ENCODE measurements around the gene CADPS.

Gene CADPS

DNA sequence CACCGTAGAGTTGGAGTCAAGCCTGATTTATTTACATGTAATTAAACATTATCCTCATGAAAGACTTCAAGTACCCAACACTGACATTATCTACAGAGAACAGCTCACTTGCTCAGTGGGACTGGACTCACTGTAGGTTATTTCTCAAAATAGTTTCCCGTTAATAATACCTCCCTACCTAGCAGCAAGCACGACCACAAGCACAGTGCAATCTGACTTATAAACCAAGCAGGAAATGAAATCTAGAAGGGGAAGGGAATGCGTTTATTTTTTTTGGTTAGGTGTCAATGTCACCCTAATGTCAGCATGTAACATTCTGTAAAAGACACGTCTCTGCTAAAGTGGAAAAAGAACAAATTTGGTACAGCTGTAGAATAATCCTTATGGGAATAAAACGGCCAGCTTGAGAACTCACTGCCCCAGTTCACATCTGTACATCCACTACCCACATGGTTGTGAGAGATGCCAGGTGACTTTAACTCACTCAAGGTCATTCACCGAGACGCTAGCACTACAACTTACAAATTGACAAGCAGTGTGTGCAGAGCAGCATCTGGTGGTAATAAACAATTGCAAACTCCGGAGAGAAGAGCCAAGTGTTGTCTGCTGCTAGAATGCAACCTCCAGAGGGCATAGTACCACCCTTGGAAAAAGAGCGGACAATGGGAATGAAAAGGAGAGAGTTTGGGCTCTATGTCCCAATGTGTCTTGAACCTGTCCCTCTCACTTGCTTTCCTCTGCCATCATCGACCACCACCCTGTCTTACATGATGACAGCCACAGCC is 242.5 kb downstream of the CADPS start:
- DNase-seq (ENCODE audit: low spot score), result no peak

DNA sequence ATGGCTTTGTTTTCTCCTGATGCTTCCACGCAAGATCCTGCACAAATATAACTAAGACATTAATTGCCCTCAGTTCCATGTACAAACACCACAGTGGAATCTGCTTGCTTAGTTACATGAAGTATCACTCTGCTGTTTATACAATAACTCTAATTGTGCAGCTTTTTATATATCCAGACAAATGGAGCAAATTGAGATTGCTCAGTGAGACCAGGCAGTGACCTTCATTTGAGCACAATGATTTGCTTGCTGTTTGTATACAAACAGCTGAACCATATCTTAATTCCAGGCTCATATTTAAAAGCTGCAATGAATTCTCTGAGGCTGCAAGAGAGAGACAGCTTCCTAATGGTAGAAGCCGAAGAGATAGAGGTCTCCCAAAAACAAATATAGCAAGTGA is 243.7 kb downstream of the CADPS start:
- no peak for DNase-seq (ENCODE audit: low spot score)

DNA sequence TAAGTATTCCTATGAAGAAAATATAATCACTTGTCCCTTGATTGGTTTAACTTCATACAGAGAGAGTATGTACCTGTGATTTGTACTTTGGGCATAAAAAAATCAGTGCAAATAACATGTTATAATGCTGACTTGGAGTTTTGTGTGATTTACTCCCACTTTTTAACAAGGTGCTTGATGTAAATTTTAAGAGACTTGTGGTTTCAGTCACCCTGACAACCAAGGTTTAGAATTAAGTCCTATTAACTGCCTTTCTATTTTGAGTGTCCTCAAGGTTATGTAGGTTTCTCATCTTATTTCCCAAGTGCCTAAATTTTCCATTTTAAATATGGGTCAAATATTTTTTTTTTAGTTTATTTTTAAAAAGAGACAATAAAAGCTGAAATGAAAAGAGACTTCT is 244.6 kb downstream of the CADPS start:
- DNase-seq (ENCODE audit: low spot score), result no peak

DNA sequence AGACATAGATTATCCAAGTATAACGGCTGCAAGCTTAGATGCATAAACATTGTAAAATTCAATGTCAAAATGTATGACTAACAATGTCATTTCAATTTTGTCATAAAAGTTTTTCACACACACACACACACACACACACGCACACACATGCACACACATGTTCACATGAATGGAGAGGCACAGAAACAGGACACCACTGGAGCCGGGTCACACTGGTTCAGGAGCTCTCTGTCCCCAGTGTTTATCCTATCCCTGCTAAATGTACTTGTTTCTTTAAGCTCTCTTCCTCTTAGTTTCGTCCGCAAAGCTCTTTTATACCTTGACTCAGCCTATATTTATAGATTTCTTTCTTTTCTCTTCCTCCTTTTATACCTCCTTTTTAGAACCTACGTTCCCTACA is 249.9 kb downstream of the CADPS start:
- DNase-seq (ENCODE audit: low spot score), result no peak

DNA sequence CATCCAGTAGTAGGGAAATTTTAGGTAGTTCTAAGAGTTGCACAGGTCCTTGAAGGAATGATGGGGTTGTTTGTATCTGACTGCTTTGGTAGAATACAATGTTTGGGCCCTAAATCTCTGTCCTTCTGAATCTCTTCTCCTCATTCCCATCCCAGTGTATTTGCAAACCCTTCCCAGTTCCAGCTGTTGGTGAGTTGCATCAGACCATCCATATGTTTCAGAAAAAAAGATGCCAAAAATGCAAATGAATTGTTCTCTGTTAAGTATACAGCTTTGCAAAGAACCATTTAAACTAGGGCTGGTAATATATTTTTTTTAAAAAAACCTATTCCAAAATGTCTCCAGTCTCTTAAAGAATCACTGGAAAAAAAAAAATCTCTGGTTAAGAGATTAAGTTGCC is 251.0 kb downstream of the CADPS start:
- DNase-seq (ENCODE audit: low spot score), result no peak

DNA sequence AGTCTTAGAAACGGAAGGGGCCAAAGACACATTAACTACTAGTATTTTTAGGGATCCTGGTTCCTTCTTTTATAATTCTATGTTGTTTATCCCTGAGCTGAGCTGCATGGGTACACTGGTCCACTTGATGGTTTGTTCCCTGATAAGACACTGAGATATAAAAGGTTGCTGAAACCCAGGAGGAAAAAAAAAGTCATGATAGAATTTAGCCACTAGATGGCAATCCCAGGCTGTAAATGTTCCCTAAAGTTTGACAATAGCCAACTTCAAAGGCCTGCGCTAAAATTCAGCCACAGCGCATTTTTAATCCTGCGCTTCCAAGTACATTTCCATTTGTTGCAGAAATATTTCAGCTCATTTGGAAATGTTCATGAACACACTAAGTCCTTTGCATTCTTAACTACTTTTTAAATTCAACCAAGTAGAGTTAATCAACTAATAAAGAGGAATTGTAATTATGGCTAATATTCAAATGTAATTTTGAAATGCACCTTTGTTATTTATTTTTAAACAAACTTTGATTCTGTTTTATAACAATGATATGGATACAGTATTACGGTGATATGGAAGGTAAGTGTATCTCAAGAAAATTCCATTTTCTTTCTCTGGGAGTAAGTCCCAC is 252.6 kb downstream of the CADPS start:
- DNase-seq (ENCODE audit: low spot score), result no peak

DNA sequence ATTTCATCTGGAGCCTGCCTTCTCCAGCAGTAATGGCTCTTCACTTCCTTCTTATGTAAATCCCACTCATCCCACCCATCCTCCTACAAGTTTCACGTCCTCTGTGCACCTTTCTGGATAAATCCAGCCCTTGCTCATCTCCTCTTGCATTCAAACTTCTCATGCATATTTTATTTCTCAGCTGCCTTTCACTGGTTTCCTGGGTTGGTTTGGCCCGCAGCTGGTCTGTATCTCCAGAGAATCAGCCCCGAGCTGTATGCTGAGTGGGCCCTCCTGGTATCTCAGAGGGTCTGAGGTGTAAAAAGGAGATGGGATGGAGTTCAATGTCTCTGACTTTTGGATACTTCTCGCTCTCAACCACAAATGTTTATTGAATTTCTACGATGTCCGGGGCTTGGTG is 253.3 kb downstream of the CADPS start:
- no peak for DNase-seq (ENCODE audit: low spot score)

DNA sequence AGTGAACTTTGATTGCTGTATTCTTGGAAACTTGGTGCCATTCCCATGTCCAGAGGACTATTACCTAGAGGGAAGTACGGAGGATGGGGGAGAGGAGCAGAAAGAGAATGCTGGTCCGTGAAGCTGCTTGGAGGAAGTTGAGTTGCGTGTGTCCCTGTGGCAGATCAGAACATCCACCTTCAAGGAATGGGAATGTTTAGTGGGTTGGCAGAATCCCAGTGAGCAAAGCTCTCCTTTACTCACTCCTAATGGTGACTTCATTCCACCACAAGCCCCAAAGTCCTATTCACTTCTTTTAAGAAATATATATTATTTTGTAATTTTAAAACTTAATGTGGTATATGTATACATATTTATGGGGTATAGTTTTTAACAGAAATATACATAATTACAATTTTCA is 254.0 kb downstream of the CADPS start:
- no peak for DNase-seq (ENCODE audit: low spot score)

DNA sequence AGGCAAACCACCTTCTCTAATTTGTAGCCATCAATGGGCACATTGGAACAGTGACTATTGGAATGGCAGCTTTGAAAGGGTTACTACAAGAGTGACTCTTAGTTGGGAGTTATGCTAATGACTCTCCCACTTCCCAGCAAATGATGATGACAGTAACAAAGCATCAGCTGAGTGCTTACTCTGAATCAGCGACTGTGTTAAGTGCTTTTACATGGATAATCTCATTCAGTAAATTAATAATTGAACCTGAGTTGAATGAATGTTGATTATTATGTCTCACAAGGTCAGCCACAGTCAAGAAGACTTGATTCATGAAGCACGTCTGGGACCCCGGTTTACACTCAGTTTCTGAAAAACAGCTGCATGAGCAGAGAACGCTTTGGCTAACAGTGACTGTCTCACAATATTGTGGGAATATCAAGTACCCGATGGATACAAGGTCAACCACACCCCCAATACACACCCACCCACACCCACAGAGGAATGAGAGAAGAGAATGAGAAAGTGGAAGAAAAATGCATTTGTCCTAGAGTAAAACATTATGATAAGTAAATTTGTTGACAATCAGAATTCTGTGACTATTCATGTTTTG is 259.9 kb downstream of the CADPS start:
- no peak for DNase-seq (ENCODE audit: low spot score)

DNA sequence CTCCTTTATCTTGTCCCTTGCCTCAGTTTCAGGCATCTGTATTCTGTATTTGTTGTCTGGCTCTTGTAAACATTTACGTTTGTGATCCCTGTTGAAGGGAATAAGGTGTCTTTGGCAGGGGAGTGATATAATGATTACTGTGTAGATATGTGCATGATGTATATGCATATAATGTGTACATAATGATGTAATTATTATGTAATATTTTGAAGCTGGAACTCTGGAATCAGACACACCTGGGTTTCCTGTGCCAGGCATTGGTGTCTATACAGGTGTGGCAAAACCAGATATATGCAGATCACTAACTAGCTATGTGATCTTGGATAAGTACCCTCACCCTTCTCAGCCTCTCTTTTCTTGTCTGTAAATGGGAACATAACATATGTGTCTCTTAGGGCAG is 260.7 kb downstream of the CADPS start:
- DNase-seq (ENCODE audit: low spot score), result no peak

DNA sequence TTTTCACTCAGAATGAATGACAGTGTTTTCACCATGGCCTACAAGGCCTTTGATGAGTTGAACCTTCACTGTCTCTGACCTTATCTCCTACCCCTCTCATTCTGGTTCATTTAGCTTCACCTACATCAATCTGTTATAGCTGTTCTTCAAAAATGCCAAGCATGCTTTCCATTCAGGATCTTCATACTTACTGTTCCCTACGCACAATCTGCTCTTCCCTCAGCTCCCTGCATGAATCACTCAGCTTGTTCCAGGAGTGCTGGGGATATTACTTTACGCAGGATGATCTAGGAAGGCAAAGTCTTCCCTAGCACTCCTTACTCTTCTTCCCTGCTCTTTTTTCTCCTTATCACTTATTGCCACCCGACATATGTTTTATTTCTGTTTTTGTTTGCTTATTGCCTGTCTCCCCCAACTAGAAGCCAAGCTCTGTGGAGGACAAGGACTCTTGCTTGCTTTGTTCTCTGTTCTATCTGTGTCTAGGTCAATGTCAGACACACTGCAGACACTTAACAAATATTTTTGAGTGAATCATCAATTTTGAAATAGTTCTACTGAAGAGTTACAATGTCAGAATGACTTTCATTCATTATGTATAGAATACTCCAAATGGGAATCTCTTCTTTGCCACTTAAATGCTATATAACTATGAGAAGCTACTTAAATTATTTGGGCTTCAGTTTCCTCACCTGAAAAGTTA is 263.5 kb downstream of the CADPS start:
- DNase-seq (ENCODE audit: low spot score), result no peak

DNA sequence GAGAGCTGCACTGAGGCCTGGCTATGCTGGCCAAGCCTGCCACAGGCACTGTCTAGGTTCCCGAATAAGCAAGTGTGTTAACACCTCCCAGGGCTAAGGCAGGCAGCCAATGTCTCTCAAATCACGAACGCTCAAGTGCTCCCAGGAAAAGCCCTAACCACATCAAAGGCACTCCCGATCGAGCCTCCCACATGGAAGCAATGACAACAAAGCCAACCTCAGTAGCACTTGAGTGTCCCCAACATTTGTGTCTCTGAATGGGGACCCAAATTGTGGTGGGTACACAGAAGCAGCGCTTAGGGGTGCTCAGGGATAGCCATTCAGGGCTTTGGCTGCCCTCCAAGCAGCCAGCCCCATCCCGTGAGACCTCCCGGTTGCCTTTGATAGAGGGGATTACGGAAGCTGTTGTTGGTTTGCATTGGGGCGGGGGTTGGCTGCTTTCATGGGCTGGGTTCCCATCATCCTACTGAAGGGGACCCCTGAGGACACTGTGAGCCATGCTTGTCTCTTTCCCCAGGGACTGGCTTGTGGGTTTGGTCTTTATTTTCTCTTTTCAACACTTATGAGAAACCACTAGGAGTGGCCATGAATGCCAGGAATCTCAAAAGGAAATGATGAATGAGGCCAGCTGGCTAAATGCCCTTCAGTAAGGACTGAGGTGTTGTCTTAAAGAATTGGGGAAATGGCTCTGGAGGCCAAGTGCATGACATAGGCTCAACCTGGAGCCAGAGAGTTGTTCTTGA is 267.8 kb downstream of the CADPS start:
- no peak for DNase-seq (ENCODE audit: low spot score)

DNA sequence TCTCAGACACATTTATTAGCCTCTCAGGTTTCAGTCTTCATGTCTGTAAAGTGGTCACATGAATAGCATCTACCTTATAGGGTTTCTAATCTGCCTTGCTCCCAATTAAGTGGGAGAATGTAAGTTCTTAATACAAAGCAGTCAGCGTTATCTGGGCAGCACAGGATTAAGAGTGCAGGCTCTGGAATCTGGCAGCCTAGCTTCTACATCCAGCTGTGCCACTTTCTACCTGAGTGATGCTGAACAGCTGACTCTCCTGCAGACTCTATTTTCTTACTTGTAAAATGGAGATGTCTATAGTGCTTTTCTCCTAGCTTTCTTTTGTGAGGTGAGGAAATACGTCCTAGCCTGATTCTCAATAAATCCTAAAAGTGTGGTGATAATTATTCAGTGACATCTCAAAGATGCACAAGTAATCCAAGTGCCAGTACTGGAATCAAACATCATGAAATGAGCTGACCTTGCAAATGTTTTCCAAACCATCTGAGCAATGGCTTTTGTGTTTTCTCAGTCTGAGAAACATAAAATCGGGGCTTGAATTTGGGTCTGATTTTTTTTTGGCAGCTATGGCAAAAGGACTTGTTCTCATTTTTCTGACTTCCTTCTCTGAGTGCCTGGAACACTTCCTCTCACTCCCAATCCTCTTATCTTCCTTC is 269.7 kb downstream of the CADPS start:
- DNase-seq (ENCODE audit: low spot score), result no peak

DNA sequence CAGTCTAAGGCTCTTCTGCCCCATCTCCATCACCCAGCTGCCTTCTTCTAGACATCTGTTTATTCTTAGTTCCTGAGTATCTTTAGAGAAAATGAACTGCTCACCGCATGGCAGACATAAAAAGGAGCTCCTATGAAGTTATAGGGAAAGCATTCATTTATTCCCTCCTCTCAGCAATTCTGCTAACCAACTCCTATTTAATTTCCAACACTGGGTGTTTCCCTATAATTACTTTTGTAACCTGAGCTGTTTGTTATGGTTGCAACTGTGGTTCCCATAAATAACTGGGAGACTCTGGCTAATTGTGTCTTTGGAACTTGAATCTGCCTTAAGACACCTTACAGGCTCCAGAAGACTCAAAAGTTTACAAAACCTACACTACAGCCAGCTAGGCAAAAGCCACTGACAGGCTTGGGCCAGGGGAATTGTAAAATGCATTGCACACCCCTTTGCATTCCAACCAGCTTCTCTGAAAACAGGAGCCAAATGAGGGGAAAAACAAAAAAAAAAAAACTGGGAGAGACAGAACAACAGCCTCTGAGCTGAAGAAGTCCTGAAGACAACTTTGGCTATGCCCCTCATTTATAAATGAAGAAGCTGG is 270.4 kb downstream of the CADPS start:
- DNase-seq (ENCODE audit: low spot score), result no peak

DNA sequence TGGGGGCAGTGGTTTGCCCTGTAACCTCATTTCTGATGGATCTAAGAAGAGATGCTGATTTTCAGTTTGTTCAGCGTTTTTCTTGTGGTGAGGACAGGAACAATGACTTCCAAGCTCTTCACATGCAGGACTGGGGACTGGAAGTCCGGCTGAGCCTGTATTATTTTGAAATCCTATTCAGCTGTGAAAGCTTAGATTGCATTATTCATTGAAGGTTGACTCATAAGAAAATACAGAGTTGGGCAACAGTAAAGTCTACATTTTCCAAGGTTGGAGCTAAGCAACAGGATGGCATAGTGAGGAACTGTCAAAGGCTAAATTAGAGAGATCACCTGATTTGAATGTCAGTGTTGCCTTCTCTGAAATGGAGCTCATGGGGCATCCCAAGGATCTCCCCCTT is 270.9 kb downstream of the CADPS start:
- no peak for DNase-seq (ENCODE audit: low spot score)

DNA sequence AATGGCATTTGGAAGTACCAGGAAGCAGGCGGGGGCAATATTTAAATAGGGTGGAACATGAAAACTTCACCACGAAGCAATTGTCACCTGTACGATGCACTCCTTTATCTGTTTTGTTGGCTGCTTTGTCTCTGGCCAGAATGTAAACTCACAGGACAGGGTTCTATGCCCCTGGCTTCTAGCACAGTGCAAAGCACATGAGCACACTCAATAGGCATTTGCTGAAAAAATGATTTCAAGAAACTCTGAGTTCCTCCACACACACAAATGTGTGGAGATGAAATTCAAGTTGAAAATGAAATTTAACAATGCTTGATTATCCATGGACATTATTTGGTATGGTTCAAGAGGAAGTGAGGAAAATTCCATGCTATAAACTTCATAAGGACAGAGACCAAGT is 272.2 kb downstream of the CADPS start:
- no peak for DNase-seq (ENCODE audit: low spot score)

DNA sequence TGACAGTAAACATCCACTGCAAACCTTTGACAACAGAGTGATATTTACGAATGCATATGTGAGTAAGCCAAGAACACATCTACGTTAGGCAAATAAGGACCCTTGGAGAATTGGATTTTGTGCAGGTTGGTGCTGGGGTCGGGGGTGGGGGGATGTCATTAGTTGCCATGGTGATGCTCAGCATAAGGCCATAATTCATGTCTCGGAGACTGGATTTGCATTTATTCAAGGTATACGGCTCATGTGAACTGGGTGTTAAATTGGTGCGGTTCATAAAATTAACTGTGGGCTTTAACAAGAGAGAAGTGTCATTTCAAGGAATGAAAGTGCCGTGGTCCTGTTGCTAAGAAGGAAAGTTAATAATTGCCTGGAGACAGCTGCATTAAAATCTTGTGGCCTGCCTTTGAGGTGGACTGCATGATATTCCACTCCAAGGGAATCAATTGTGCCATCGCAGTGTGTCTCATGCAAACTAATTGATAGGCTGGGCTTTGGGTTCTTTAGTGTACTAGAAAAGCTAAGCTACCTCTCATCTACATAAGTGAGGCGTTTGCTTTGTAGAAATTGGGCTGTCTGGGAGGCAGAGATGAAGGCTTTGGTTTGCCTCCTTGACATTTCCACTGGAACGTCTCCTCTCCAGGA is 273.0 kb downstream of the CADPS start:
- DNase-seq (ENCODE audit: low spot score), result no peak

DNA sequence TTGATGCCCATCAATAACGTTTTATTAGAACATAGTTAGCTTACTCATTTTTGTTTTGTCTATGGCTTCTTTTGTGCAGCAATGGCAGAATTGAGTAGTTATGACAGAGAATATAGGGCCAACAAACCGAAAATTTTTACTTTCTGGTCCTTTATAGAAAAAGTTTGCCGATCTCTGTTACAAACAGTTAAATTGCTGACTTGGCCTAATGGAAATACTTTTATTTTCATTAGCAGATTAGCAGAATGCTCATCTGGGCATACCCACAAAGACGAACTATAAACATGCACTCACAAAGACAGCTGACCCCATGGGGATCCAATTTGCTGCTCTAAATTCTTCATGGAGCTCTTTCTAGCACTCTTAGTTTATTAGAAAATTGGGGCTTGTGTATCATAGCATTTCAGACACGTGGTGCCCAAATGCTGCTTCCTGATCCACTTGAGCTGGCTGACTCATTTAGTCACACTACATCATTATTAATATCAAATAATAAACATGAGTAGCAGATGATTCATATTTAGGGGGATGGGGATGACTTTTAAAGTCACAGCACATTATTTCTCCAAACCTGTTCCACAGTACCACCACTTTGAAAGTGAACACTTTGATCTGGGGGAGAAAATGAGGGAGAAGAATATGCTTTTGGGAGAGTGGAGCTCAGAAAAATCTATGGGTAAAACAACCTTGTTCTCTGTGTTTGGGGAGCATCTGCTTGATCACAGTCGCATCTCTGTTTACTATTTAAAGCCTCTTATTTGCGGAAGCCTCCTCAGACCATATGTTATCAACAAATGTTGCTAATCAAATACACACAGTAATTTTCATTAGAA is 273.8 kb downstream of the CADPS start:
- DNase-seq (ENCODE audit: low spot score), result no peak

DNA sequence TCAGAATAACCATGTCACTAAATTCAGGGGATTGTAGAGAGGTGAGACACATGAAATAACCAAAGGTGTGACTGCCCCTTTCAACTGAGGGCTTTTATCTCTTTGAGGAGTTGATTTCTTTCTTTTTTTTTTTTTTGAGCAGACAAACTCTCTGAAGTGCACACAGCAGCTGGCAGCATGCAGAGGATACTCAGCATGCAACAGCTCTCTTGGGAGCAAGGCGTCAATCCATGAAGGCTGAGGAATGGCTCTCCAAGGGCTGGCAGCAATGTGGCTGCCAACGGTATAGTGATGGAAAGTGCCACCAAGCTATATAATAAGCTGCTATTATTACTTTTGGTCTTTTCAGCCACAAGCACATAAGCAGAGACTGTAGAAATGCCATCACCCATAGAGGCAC is 275.2 kb downstream of the CADPS start:
- DNase-seq (ENCODE audit: low spot score), result no peak

DNA sequence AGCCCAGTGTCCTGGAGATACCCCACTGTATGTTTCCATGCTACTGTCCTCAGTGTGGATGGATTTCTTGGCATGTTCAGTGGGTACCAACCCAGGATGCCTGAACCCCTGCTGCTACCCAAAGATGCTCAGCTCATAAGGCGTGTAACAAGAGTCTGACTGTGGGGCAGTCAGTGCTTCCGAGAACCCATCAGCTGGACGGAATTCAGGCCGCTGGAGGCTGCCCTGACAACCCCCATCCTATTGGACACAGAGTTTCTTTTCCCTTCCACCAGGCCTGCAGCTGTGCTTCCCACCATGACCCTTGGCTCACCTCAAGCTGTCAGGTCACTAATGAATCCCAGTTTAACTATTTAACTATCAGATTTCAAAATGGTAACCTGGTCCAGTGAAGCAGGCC is 277.7 kb downstream of the CADPS start:
- no peak for DNase-seq (ENCODE audit: low spot score)
